ENCODE data around the gene SLC20A1.

The SLC20A1 gene

GRCh38 chr2:112626604-112627059 lies 19.1 kb upstream of the SLC20A1 start:
- no peak for DNase-seq (ENCODE audit: low read depth)

DNA sequence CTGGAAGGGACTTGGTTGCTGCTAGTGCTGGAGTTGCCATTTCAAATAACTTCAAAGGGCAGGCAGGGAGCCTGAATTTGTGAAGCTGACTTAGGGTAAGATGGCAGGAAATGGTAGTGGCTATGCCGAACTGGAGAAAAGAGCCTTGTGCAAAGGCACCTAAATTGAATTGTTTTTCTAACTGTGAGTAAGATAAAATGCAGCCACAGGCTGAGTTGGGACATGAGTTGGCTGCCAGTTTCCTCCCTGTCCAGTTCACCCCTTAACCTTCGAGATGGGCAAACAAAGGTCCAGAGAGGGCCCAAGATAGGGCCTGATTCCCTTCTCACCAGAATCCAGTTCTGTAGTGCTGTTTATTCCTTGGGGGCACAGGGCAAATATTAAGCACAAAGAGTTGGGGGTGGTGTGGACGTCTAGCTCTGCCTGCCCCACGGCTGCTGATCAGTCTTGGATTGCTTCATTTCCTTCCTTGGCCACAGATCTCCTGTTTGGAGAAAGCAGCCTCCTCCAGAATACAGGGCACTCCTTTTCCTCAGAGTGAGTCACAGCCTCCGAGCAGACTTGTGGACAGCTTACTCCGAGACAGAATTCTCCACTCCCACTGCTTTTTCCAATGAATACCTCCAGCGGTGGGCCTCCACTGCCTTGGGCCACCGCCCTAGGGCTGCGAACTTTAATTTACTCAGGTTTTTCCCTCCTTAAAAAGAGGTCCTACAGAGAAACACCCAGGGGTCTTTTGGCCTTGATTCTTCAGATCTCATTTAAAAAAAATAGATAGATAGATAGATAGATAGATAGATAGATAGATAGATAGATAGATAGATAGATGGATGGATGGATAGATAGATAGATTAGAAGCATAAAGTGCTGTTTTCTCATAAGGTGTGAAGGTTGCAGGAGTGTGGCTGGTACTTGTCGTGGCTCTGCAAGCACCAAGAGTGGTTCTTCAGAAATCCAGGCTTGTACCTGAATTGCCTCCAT lies 18.4 kb upstream of the SLC20A1 start:
- DNase-seq (ENCODE audit: low read depth): no peak

- no peak for DNase-seq (ENCODE audit: low read depth)
Measured at GRCh38 chr2:112629224-112629623, 16.5 kb upstream of the SLC20A1 start.

DNA sequence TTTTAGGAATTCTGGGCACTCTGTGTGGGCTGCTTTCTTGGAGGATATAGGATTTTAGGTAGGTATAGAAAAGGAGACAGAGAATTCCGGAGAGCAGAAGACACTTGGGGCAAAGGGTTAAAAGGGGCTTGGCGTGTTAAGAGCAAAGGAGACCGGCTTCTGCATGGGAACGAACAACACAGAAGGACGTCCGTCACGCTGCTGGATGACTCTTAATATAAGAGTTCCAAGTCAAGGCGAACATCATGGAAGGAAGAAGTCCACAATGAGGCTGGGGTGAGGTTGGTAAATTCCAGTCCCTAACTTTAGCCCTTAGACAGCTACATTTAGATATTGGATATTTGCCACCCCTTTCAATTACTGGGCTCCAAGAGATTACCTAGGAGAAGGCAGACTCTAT lies 15.9 kb upstream of the SLC20A1 start:
- no peak for DNase-seq (ENCODE audit: low read depth)

- no peak for DNase-seq (ENCODE audit: low read depth)
Measured at GRCh38 chr2:112630268-112630667, 15.5 kb upstream of the SLC20A1 start.

DNA sequence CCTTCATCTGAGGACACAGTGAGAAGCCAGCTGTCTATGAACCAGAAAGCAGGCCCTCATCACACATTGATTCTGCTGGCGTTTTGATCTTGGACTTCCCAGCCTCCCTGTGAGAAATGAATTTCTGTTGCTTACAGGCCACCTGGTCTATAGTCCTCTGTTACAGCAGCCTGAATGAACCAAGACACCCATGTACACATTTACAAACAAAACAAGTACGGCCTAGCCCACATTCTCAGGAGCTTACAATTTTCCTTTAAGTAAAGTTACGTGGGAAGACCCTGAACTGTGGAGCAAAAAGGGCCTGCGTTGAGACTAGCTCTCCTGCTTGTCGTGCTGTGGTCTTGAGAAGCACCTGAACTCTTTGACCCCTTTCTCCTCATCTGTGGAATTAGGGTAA lies 12.0 kb upstream of the SLC20A1 start:
- no peak for DNase-seq (ENCODE audit: low read depth)

- no peak for DNase-seq (ENCODE audit: low read depth)
Measured at GRCh38 chr2:112634153-112634873, 11.4 kb upstream of the SLC20A1 start.

- no peak for DNase-seq (ENCODE audit: low read depth)
Measured at GRCh38 chr2:112634874-112635157, 10.9 kb upstream of the SLC20A1 start.

DNA sequence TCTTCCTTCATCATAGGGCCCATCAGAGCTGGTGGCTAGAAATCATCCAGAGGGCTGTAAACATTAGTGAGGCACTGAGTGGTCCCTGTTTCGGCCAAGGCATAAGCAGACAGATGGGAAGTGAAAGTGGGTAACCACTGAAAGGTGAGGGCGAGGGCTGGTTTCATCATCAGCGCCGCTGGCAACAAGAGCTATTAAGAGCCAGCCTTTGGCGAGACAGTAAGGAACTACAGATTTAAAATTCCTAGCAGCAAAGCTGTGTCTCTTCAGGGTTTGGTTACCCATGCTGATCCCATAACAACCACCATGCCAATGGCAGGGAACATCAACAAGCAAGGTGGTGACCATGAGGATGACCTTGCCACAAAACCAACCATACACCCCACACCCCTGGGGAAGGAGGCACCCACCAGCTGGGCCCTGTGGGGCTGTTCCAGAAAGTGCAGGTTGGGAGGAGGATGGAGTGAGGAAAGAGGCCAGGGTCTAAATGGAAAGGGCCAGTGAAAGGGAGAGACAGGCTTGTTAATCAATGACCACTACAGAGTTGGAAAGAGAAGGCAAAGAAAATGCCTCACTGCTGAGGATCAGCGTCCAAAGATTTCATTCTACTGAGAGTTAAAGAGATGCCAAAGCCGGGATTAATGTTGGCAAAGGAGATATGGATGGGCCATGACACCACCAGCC lies 9.0 kb upstream of the SLC20A1 start:
- DNase-seq (ENCODE audit: low read depth): no peak

DNA sequence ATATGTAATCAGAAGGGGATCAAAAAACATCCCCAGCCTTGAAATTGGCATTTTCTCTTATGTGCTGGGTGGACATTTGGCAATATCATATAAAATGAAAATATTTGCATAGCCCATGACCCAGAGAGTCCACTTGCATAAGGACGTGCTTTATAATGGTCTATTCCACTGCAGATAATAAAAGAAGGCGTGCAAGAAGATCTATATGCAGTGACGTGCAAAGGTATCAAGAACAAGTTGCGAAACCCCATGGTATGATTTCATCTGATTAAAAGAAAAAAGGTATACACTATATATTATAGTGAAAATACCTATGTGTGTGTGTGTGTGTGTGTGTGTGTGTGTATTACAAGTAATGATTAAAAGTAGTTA lies 8.5 kb upstream of the SLC20A1 start:
- no peak for DNase-seq (ENCODE audit: low read depth)

- DNase-seq (ENCODE audit: low read depth): no peak
Measured at GRCh38 chr2:112639936-112640335, 5.8 kb upstream of the SLC20A1 start.

GRCh38 chr2:112640467-112640799 lies 5.3 kb upstream of the SLC20A1 start:
- no peak for DNase-seq (ENCODE audit: low read depth)

GRCh38 chr2:112640800-112641675 lies 4.7 kb upstream of the SLC20A1 start:
- no peak for DNase-seq (ENCODE audit: low read depth)

DNA sequence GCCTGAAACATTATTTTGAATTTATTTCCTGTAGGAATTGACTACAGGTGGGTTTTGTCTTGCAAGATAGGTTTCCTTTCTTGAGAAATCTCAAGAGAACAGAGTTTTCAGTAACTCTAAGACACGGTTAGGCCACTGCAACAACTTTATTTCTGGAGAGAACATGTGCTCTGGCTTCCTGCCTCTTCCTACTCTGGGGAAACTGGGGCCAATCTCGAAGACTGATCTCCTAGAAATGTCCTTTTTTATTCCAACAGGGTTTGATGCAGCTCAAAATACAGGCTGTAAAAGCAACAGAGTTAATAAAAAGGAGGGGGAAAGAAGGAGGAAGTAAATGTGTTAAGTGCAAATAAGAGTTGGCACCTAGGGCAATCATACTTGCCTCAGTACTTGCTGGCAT lies 4.0 kb upstream of the SLC20A1 start:
- no peak for DNase-seq (ENCODE audit: low read depth)

GRCh38 chr2:112642561-112642960 lies 3.2 kb upstream of the SLC20A1 start:
- DNase-seq (ENCODE audit: low read depth): no peak

DNA sequence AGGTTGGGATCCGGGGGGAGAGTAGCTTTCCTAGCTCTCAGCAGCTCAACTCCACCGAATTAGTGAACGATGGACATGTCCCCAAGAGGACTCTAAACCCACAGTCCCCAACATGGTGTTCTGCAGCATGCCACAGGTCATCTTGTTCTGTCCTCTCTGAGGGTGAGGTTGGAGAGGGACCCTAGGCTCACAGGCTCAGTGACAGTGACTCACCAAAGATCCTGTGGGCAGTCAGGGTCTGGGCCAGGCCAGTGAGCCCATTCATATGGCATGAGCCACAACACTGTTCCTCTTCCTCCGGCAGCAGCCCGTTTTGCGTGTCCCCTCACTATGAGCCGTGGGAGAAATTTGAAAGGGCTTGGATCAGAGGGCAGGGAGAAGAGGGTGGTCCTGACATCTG lies 2.8 kb upstream of the SLC20A1 start:
- no peak for DNase-seq (ENCODE audit: low read depth)

DNA sequence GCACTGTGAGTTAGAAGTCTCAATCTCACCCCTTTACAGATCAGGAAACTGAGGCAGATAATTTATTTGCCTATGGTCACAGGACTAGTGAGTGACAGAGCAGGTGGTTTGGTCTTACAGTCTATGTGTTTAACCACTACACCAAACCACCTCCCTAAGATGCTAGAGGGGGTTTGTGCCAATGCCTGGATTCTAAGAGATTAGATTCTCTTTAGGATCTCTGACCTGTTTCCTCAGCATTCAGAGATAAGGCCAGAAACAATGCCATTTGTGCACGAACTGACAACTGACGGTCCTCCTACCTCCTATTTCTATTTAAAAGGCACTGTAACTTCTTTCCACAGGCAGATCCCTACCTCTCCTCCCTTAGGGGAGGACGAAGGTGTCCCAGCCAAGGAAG lies 2.3 kb upstream of the SLC20A1 start:
- DNase-seq (ENCODE audit: low read depth): no peak

DNA sequence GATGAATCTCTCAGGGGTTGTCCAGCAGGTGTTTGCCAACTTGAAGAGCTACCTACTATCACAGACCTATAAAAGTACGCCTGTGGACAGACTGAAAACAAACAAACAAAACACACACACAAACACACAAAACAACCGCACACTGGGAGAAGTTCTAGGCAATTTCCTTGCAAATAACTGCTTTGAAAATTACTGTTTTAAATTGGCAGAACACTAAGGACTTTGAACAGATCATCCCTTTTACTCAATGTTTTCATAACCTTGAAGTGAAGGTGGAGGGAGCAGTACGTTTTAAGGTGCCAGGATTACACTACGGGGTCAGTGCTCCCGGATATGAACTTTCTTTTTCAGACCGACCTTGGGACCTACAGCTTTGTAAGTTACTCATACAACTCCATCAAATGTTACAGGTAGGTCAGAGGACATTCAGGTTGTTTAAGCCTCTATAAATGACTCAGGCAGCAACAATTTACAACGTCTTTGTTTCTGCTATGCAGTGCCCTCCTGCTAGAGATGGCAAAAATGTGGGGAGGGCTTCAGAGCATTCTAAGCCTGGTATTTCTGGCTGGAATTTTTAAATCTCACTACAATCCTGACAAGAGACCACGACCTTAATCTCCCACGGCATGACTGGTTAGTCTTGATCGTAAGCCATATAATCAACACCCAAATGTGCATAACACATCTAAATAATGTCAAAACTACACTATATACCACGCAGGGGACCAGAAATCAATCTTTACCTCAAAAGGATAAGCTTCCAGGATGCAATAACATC lies 1.4 kb upstream of the SLC20A1 start:
- no peak for DNase-seq (ENCODE audit: low read depth)

- DNase-seq (ENCODE audit: low read depth): no peak
Measured at GRCh38 chr2:112644933-112645309, 818 bp upstream of the SLC20A1 start.

- no peak for DNase-seq (ENCODE audit: low read depth)
Measured at GRCh38 chr2:112646102-112646719, 472 bp downstream of the SLC20A1 start.

Measured in CMK (cell line).